ENCODE results near the gene DFFB. TPM values are rescaled to one million over a fixed set of nuclear protein-coding genes. Genes with fewer than 3 reads are reported as not detected.

DFFB gene
- total and polyA plus RNA-seq, 2 of the 13 experiments (the other 11 are each of a cell fraction or from before 2014, with no cell fraction given): 4.6 to 9.3 TPM

- TF ChIP-seq MXD4 (CRISPR knock-in tag; IDR thresholded peaks at IDR 0.05) (0 out of 2 replicates have a peak, but pooled peaks have one; percentile 29), TIGD3 (CRISPR knock-in tag; IDR thresholded peaks at IDR 0.05; ENCODE audit: borderline replicate concordance) (0 out of 2 replicates have a peak, but pooled peaks have one; percentile 52), MXD3 (CRISPR knock-in tag; IDR thresholded peaks at IDR 0.05) (no peak), ZNF800 (CRISPR knock-in tag; IDR thresholded peaks at IDR 0.05) (0 out of 2 replicates have a peak, but pooled peaks have one; percentile 19), CTCF (CRISPR knock-in tag; IDR thresholded peaks at IDR 0.05) (0 out of 2 replicates have a peak, but pooled peaks have one; percentile 12), TBP (CRISPR knock-in tag; IDR thresholded peaks at IDR 0.05) (no peak), ZNF879 (CRISPR knock-in tag; IDR thresholded peaks at IDR 0.05) (no peak), SNAPC2 (CRISPR knock-in tag; IDR thresholded peaks at IDR 0.05) (peak; percentile 64; the same call in 1 of the 2 replicates), ZSCAN29 (CRISPR knock-in tag; conservative IDR thresholded peaks at IDR 0.05) (0 out of 2 replicates have a peak, but pooled peaks have one; percentile 15), TBL1XR1 (IDR thresholded peaks at IDR 0.05; ENCODE audit: borderline replicate concordance, low read length, partially characterized antibody) (peak; percentile 63), JUN (CRISPR knock-in tag; IDR thresholded peaks at IDR 0.05) (0 out of 2 replicates have a peak, but pooled peaks have one; percentile 45), ZNF567 (CRISPR knock-in tag; IDR thresholded peaks at IDR 0.05; ENCODE audit: borderline replicate concordance) (0 out of 2 replicates have a peak, but pooled peaks have one; percentile 45), PHF21A (CRISPR knock-in tag; IDR thresholded peaks at IDR 0.05) (peak; percentile 95), TFDP1 (CRISPR knock-in tag; IDR thresholded peaks at IDR 0.05; ENCODE audit: borderline replicate concordance) (peak; percentile 80; the same call in 1 of the 2 replicates), ZSCAN9 (CRISPR knock-in tag; IDR thresholded peaks at IDR 0.05; ENCODE audit: borderline replicate concordance) (0 out of 2 replicates have a peak, but pooled peaks have one; percentile 19), TP53 (CRISPR knock-in tag; conservative IDR thresholded peaks at IDR 0.05) (no peak), THAP7 (CRISPR knock-in tag; IDR thresholded peaks at IDR 0.05) (0 out of 2 replicates have a peak, but pooled peaks have one; percentile 75), ZNF878 (CRISPR knock-in tag; IDR thresholded peaks at IDR 0.05) (0 out of 2 replicates have a peak, but pooled peaks have one; percentile 61), ZNF263 (CRISPR knock-in tag; IDR thresholded peaks at IDR 0.05) (0 out of 2 replicates have a peak, but pooled peaks have one; percentile 14), SRSF1 (optimal IDR thresholded peaks at IDR 0.05; ENCODE audit: low read depth, low read length) (peak; percentile 85), KMT2B (CRISPR knock-in tag; IDR thresholded peaks at IDR 0.05) (peak; percentile 23)
These were observed 43.1 kb downstream of the DFFB start, which contains the start of gene C1orf174 (continued) for GRCh38 chr1:3900150-3900968.

Data from HepG2 (cell line).